HUES64 (cell line): Measurements from ENCODE around the gene CSNK1G2.

Source experiments
- H3K27ac ChIP-seq: 2 replicates; pipeline ENCODE4 v1.7.0; 2013; ENCODE audit warnings: low read depth, low read length, inconsistent platforms
- H3K27me3 ChIP-seq: 2 replicates; pipeline ENCODE4 v1.6.1; 2013; ENCODE audit warnings: mild to moderate bottlenecking, low read length; ENCODE audit not compliant: insufficient read depth
- H3K36me3 ChIP-seq: 2 replicates; pipeline ENCODE4 v1.6.1; 2013; ENCODE audit warnings: mild to moderate bottlenecking, low read length; ENCODE audit not compliant: insufficient read depth
- H3K4me1 ChIP-seq: 2 replicates; pipeline ENCODE4 v1.6.1; 2013; ENCODE audit warnings: mild to moderate bottlenecking, low read length, moderate library complexity; ENCODE audit not compliant: insufficient read depth
- H3K4me3 ChIP-seq: 2 replicates; pipeline ENCODE4 v1.5.1; 2013; ENCODE audit warnings: mild to moderate bottlenecking, low read length, moderate library complexity
- H3K9ac ChIP-seq: 2 replicates; pipeline ENCODE4 v1.6.1; 2013; ENCODE audit warnings: mild to moderate bottlenecking, low read depth, low read length
- H3K9me3 ChIP-seq: 2 replicates; pipeline ENCODE4 v1.6.1; 2013; ENCODE audit warnings: low read depth, low read length; ENCODE audit not compliant: insufficient read depth
- WGBS: fragments of 150-250, 120-280 bp; methylation state at CpG from one replicate; pipeline ENCODE4 v1.1.7; 2013; ENCODE audit warnings: missing lambda C conversion rate; 5-methylcytosine and 5-hydroxymethylcytosine counted together

The CSNK1G2 gene

DNA sequence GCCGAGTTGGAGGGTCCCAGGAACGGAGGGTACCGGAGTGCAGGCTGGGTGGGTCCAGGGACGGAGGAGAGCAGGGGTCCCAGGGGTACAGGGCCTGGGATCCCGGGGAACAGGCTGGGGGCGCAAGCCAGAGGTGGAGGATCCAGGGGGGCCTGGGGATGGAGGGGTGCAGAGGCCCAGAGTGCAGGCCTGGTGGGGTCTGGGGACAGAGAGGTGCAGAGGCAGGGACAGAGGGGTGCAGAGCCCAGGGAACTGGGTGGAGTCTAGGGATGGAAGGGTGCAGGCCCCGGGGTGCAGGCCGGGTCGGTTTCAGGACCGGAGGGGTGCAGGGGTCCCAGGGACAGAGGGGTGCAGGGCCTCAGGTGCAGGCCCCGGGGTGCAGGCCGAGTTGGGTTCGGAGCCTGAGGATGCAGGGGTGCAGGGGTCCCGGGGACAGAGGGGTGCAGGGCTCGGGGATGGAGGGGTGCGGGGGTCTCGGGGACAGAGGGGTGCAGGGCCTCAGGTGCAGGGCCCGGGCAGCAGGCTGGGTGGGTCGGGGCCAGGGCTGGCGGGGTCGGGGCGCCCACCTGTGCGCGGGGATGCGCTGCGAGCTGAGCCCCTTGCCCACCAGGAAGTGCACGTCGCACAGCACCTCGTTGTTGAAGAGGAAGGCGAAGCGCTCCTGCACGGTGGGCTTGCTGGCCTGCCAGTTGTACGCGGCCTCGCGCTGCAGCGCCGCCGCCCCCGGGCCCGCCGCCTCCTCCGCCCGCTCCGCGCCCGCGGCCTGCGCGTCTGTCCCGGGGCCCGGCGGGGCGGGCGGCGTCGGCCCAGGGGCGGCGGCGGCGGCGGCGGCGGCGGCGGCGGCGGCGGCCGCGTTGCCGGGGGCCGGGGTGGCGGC is 74.0 kb downstream of the CSNK1G2 start:
- Histone ChIP-seq H3K4me3 (peak overlapping the region; percentile 75), H3K9me3 (no peaks in the 10 kb centered on the region), H3K36me3 (peaks cover 2% of the 10 kb centered on the region; the same call in 1 of the 2 replicates), H3K27me3 (no peaks in the 10 kb centered on the region), H3K27ac (no peak overlapping the region), H3K4me1 (no peaks in the 10 kb centered on the region), H3K9ac (peak overlapping the region; percentile 79)
- WGBS: 14% methylated on average over 74 of the region's 74 CpGs

DNA sequence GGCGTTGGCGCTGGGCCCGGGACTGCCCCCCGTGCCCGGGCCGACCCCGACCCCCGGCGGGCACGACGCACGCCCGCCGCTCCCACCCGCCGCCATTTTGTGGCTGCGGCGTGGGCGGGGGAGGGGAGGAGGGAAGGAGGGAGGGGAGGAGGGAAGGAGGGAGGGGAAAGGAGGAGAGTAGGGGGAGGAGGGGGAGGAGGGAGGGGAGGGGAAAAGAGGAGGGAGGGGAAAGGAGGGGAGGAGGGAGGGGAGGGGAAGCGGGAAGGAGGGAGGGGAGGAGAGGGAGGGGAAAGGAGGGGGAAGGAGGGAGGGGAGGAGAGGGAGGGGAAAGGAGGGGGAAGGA is 74.6 kb downstream of the CSNK1G2 start, which contains the start of gene BTBD2:
TSS of gene BTBD2 (minus strand) at position 107 of the 343 bp plus-strand sequence. CDS start at position 96, 11 bp downstream.
- Histone ChIP-seq H3K27ac (no peak within 1 kb of the TSS), H3K4me3 (peak within 1 kb of the TSS; percentile 75), H3K27me3 (no peaks in the 10 kb centered on the region), H3K4me1 (no peaks in the 10 kb centered on the region), H3K36me3 (0 out of 2 replicates have a peak, but pooled peaks cover 2% of the 10 kb centered on the region), H3K9ac (peak within 1 kb of the TSS; percentile 79), H3K9me3 (no peaks in the 10 kb centered on the region)
- whole genome bisulfite sequencing: 4% methylated on average over 9 of the region's 20 CpGs

DNA sequence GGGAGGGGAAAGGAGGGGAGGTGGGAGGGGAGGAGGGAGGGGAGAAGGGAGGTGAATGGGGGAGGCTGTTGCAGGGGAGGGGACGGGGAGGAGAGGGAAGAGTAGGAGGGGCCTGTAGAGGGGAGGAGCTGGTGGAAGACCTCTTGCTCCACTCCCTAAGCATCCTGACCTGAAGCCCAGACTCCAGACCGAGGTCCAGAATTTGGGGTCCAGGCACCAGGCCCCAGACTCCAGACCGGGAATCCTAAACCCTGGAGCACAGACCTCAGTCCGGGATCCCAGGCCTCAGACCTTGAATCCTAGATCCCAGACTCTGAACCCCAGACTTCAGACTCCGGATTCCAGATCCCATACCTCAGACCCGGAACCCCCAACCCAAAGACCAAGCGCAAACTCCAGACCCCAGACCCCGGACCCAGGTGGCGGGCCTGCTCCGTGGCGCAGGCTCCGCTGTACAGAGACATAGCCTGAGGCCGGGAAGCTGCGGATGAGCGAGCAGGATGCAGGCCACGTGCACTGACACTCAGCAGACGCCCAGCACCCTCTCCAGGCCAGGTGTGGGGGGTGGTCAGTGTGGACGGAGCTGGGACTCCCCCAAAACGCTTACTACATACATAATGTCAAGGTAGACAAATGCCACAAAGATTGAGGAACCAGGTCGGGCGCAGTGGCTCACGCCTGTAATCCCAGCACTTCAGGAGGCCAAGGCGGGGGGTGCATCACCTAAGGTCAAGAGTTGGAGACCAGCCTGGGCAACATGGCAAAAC is 75.3 kb downstream of the CSNK1G2 start:
- Histone ChIP-seq H3K9ac (no peak overlapping the region), H3K27ac (no peak overlapping the region), H3K9me3 (no peaks in the 10 kb centered on the region), H3K4me3 (peak overlapping the region; percentile 45), H3K27me3 (no peaks in the 10 kb centered on the region), H3K4me1 (no peaks in the 10 kb centered on the region), H3K36me3 (no peaks in the 10 kb centered on the region)
- WGBS: 87% methylated on average over 22 of the region's 23 CpGs

GRCh38 chr19:2018752-2019151 is 77.8 kb downstream of the CSNK1G2 start:
- Histone ChIP-seq H3K4me3 (no peak overlapping the region), H3K9ac (no peak overlapping the region), H3K4me1 (no peaks in the 10 kb centered on the region), H3K9me3 (no peaks in the 10 kb centered on the region), H3K36me3 (no peaks in the 10 kb centered on the region), H3K27ac (no peak overlapping the region), H3K27me3 (no peaks in the 10 kb centered on the region)
- 91% methylated on average over 12 of the region's 13 CpGs for WGBS

DNA sequence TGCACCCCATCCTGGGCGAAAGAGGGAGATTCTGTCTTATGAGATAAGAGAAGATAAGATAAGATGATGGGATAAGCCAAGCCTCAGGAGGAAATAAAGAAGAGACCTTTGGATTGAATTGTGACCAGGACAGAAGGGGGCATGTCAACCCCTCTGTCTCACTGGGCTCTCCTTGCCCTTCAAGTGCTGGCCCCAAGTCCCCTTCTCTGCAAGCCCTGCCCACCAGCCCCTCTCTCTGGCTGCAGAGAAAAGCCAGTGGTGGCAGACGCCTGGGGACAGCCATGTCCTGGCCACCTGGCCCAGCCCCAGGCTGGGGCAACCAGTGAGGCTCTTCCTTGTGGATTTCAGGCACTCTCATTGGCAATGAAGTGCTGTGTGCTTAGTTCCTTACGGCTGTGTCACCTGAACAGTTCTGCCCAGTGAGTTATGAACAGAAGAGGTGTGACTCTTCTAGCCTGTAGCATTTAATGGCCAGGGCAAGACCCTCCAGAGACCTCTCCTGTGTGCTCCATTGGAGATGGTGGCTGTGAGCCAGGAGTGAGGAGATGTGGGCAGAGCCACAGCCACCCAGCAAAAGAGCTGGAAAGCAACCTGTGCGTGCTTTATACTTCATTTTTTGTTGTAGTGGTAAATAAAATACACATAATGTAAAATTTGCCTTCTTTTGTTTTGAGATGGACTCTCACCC is 80.6 kb downstream of the CSNK1G2 start:
- Histone ChIP-seq H3K4me1 (no peaks in the 10 kb centered on the region), H3K27ac (no peak overlapping the region), H3K9ac (no peak overlapping the region), H3K36me3 (no peaks in the 10 kb centered on the region), H3K9me3 (peaks cover 4% of the 10 kb centered on the region; the same call in 1 of the 2 replicates), H3K27me3 (no peaks in the 10 kb centered on the region), H3K4me3 (no peak overlapping the region)
- 83% methylated on average over 4 of the region's 4 CpGs for WGBS

- Histone ChIP-seq H3K27ac (no peak overlapping the region), H3K27me3 (no peaks in the 10 kb centered on the region), H3K9ac (no peak overlapping the region), H3K4me1 (no peaks in the 10 kb centered on the region), H3K36me3 (no peaks in the 10 kb centered on the region), H3K9me3 (peaks cover 4% of the 10 kb centered on the region; the same call in 1 of the 2 replicates), H3K4me3 (no peak overlapping the region)
- WGBS: 97% methylated on average over 2 of the region's 2 CpGs
Measured at GRCh38 chr19:2022289-2022688, 81.3 kb downstream of the CSNK1G2 start.

DNA sequence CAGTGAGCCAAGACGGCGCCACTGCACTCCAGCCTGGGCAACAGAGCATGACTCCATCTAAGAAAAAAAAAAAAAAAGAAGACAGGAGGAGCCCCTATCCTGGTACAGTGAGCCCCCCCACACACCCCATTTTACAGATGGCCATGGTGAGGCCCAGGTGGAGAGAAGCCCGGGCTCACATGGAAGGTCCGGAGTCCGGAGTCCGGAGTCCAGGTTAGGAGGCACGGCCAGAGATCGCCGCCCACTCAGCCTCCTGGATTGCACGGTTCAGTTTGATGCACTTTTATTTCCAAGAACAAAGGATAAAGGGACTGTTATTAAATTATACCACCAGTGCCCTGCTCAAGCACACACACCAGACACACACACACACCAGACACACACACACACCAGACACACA is 85.8 kb downstream of the CSNK1G2 start:
- 94% methylated on average over 10 of the region's 10 CpGs for WGBS
- Histone ChIP-seq H3K4me1 (0 out of 2 replicates have a peak, but pooled peaks cover 4% of the 10 kb centered on the region), H3K27me3 (no peaks in the 10 kb centered on the region), H3K9ac (no peak overlapping the region), H3K27ac (no peak overlapping the region), H3K4me3 (no peak overlapping the region), H3K9me3 (peaks cover 4% of the 10 kb centered on the region; the same call in 1 of the 2 replicates), H3K36me3 (no peaks in the 10 kb centered on the region)

DNA sequence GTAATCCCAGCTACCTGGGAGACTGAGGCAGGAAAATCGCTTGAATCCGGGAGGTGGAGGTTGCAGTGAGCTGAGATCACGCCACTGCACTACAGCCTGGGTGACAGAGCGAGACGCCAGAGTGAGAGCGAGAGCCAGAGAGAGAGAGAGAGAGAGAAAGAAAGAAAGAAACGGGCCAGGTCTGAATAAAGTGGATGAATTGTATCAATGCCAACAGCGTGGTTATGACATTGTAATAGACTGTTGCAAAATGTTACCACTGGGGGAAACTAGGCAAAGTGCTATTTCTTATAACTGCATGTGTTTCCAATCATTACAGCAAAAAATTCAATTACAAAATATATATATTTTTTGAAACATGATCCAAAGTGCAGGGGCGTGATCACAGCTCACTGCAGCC is 86.4 kb downstream of the CSNK1G2 start:
- peaks cover 4% of the 10 kb centered on the region; the same call in 1 of the 2 replicates for H3K9me3 ChIP-seq
- H3K27me3 ChIP-seq: no peaks in the 10 kb centered on the region
- no peak overlapping the region for H3K9ac ChIP-seq
- H3K36me3 ChIP-seq: no peaks in the 10 kb centered on the region
- 91% methylated on average over 9 of the region's 9 CpGs for WGBS
- no peak overlapping the region for H3K27ac ChIP-seq
- H3K4me3 ChIP-seq: no peak overlapping the region
- 0 out of 2 replicates have a peak, but pooled peaks cover 4% of the 10 kb centered on the region for H3K4me1 ChIP-seq
